OCI-M1 (cell line): ENCODE data around the gene SCRT2.
A peak's percentile ranks its signal among the peaks of the same experiment; 100 is the strongest.
"Not testable (repeated sequence)": the region's sequence is repeated elsewhere in the genome, so short reads cannot be mapped to it uniquely, and the experiment has no call there.

Source experiments
- DNase-seq: peaks from one replicate; lab custom pipeline; 2025; lab: John Stamatoyannopoulos, UW

The SCRT2 gene

DNA sequence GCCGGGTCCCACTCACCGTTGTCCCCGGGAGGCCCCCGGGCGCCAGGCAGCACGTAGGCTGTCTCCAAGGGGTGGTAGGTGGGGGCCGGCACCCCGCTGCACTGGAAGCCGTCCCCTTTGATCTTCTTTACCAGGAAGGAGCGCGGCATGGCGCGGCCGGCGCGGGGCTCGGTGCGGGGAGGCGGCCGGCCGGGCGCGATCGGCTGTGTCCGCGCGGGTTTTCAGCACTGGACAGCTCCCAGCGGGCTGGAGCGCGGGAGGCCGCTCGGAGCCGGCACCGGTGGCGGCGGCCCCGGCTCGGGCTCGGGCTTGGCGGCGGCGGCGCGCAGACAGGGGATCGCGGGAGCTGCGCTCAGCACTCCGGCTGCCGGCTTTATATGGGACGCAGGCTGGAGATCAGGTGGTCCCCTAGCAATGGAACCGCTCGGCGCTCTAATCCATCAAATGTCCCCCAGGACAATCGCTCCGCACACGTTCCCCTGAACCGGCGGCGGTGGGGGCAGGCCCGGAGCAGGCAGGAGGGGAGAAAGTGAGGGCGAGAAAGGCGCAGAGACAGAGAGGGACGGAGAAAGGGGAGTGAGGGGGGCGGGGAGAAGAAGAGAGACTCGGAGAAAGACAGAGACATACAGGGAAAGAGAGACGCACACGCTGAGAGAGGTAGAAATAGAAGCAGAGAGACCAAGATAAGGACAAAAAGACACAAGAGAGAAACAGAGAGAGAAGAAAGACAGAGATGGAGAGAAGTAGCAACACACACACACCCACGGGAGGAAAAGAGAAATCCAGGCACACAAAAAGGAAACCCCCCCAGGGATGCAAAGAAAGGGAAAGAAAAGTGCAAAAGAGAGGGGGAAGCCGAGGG is at the start of gene SCRT2:
TSS of gene SCRT2 (minus strand) at position 350 of the 862 bp plus-strand sequence. CDS start at position 149, 201 bp downstream.
- DNase-seq: peak; percentile 88

DNA sequence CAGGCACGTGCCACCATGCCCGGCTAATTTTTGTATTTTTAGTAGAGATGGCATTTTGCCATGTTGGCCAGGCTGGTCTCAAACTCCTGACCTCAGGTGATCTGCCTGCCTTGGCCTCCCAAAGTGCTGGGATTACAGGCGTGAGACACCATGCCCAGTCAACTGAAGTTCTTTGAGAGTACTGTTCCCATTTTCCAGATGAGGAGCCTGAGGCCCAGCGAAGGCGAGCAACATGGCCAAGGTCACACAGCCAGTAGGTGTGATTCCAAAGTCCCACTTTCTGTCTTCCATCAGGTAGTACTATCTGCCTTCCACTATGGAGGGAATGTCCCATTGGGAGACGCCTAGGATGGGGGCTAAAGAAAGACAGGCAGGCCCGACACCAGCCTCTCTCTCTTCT is 49.2 kb upstream of the SCRT2 start:
- DNase-seq: not testable (repeated sequence)

DNA sequence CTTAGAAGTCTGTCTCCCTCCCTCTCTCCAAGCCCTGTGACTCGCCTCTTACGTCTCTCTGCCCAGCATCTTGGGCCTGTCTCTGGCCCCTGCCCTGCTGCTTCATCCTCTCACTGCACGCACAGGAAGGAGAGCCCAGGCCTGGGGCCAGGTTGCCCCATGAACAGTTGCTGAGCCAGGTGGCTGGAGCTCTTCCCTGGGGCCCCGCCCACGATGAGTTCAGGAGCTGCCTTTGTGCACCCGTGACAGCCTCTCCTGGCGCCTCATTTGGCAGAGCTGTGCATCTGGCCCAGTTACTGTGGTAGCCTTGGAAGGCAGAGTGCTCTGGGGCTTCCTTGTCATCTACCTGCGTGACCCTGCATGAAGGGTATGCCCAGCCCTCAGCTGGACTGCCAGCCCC is 48.2 kb upstream of the SCRT2 start:
- no peak for DNase-seq

DNA sequence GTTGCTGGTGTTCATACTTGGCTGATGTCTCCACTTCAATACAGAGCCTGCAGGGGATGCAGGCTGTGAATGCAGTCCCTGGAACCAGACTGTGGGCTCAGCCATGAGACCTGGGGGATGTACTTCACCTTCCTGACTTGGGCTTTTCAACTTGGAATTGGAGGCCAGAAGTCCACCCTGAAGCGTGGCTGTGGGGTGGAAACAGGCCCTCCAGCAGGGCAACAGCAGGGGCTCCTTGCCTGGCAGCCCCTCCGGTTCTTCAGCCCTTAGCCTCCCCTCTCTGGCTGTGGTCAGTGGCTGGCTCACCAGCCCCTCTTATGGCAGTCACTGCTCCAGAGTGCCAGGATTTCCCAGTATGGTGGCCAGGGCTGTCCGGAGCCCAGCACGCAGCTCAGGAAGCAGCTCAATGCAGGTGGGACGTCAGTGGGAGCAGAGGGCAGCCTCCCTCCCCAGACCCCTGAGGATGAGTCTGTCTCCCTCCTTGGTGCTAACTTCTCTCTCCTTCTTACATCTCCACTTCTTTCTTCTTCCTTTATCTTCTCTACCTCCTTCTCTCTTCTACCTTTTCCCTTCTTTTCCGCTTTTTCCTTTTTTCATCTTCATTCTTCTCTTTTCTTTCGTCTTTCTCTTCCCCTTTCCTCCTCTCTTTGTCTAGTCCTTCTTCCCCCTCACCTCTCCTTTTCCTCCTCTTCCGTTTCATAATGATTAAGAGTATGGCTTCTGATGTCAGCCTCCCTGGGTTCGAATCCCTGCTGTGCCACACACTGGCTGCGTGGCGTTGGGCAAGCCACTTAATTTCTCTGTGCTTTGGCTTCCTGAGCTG is 47.4 kb upstream of the SCRT2 start:
- no peak for DNase-seq

DNA sequence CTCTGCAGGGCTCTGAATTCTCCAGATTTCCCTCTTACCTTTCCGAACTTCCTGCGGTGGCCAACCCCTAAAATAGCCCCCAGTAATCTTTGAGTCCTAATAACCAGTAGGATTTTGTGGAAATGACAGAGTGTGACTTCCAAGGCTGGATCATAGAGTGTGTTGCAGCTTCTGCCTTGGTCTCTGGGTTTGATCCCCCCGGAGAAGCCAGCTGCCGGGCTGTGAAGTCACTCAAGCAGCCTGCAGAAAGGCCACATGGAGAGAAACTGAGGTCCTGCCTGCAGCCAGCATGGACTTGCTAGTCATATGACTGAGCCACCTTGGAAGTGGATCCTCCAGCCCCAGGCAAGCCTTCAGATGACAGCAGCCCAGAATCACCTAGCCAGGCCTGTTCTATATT is 46.3 kb upstream of the SCRT2 start:
- DNase-seq: no peak

DNA sequence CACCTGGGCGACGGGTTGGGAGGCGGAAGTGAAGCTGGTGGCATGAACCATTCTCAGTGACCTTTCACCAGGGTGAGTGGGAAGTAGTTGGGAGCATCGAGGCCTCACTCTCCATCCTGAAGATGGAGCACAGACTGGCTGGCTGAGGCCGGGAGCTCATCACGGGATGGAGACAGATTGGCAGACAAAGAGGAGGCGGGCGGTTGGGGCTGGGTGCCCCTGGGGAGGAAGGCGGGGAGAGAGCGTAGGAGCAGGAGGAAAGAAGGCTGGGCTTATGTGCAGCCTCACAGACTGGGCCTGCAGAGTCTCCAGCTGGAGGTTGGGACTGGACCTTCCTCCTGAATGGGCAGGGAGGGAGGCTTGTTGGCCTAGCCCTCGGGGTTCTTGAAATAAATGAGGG is 44.2 kb upstream of the SCRT2 start:
- DNase-seq: no peak

DNA sequence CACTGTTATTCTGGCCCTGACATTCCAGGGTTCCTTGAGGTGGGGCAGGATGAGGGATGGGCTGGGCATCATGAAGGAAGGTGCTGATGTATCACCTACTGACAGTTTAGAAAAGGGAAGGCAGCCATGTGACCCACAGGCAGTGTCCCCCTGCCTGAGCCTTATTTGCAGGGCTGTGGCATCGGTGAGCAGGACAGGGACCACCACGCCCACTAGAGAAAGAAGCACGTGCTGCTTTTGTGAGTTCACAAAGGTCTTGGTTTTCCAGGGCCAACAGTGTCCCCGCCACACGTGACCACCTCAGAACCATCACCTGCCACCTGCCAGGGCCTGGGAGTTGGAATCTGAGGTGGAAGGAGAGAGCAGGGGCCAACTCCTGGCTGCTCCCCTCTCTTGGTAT is 43.5 kb upstream of the SCRT2 start:
- no peak for DNase-seq

DNA sequence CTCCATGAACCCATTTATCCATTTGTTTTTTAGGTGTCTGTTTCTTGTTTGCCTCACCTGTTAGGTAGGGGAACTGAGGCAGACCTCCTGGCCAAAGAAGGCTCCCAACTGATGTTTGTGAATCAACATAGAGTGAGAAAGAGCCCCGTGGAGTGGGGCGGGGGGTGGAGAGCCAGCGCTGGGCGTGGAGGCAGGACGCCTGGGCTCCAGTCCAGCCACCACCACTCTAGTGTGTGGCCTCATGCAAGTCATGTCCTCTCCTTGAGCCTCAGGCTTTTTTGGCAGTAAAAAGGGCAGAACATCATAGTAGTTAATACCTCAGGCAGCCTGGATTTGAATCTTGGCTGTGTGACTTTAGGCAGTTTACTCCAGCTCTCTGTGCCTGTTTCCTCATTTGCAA is 42.2 kb upstream of the SCRT2 start:
- DNase-seq: no peak

DNA sequence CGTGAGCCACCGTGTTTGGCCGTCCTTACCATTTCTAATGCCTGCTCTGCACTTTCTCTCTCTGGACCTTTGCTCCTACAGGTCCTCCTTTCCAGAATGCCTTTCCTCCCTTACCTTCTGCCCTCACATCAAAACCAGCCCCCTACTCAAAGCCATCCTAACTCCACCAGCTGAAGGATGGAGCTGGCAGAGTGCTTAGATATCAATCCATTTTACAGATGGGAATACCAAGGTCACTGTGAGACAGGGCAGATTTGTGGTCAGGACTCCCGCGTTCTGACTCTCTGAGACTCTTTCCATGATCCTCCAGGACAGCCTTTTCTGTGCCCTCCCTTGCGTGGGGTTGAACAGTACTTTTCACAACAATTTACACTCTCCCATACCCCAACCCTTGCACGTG is 41.7 kb upstream of the SCRT2 start:
- DNase-seq: no peak

DNA sequence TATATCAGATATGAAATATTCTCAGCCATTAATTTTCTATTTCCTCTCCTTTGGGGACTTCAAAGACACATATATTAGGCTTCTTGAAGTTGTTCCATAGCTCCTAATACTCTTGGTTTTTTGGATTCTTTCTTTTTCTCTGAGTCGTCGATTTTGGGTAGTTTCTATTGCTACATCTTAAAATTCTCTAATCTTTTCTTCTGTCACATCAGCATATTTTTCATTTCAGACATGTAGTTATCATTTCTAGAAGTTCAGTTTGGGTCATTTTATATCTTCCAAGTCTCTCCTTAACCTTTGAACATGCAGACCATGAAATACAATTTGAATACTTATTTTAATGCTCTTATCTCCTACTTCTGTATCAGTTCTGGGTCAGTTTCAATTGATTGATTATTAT is 38.9 kb upstream of the SCRT2 start:
- no peak for DNase-seq

DNA sequence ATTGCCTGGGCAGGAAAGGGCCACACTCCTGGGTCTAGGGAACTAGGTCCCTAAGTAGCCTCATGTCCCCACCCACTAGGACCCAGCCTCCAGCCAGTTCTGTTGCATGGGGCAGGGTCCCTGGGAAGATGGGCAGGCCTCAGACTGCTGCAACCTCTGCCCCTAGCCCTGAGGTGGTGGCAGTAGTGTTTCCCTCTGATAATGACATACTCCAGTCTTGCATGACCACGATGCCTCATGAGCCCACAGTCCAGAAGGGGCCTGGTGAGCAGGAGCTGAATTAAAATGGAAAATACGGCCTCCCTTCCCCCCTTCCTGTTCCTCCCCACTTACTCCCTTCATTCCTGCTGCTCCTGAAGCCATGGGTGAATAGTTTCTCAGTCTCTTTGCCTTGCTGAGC is 36.0 kb upstream of the SCRT2 start:
- DNase-seq: peak; percentile 15

DNA sequence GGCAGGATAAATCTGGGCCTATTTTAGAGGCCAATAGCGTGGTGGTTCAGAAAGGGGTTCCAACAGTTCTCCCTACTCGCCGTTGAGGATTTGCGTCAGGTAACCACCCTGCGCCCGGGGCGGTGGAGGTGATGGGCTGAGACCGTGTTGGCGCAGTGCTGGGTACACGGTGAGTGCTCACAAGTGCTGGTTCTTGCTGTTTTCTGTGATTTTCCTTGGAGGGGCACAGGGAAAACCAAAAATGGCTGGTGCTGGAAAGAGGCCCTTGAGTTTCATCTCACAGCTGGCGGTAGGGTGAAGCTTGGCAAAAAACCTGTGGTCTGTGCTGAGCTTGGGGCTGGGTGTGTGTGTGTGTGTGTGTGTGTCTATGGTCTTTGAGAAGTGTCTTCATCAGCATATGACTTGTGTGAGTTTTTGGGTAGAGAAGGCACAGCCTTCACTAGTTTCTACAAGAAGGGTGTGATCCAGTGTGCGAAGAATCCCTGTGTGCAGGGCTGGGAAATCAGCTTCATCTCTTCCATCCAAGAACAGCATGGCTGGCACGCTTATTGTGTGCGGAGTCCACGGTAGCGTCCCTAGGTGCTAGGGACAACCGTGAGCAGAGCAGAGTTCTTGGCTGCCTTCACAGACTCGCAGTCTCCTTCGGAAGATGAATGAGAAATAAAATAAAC is 35.3 kb upstream of the SCRT2 start:
- DNase-seq: no peak

DNA sequence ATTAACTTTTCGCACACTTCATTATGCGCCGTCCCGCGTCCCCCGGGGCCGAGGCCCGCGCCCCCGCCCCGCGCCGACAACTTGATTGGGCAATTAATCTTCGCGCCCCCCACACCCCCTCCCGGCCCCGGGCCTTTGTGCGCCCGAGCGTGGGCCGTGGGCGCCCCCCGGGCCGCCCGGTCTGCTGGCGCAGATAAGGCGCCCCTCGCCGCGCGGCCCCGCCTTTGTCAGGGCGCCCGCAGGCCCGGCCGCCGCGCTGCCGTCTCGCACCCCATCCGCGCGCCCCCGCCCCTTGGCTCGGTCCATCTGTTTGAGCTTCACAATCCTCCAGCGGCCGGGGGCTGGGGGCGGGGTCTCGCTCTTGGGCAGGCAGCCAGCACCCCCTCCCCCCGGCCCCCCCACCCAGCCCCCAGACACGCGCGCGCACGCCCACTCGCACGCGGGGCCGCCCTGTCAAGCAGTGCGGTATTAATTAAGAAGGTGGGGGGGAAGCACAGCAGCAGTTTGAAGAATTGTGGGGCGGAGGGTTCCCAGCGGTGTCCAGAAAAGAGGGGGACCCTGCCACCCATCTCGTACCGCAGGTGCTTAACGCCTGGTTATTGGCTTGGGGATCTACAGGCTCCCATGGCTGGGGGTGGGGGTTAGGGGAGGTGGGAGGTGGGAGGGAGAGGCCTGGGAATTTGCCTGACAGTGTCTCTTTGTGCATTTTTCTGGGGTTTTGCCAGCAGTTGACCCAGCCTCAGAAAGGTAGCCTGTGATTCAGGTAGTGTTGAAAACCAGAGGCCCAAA is 34.6 kb upstream of the SCRT2 start:
- peak; percentile 23 for DNase-seq

DNA sequence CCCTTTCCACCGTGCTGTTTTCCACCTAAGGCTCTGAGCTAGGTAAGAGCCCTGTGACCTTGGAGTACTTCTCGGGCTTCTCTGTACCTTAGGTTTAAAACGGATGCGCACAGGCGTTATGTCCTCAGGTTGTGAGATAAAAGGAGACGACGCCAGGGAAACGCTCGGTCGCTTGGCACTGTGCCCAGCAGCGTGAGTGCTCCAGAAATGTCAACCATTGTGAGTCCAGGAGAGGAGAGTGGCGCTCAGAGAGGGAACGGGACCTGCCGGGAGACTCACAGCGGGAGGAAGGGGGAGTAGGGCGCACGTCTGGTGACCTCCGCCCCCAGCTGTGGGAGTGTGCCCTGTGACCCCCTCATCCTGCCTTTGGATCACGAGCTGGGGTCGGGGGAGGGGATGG is 33.8 kb upstream of the SCRT2 start:
- DNase-seq: peak; percentile 77

DNA sequence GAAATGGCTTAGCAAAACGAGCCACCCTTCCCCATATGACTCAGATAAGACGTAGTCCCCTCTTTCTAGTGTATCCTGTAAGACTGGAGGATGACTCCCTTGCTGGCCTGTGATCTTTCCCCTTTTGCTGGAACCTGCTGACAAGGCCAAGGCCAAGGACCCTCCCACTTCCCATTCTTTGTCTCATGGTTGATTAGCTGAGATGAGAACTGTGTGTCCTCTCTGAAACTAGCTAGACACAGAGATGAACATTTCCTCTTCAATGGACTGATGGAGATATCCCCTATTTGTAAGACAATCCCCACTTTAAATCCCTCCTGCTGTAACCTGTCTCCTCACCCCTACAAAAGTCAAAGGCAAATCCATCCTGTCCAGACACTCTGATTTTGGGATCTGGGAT is 33.4 kb upstream of the SCRT2 start:
- peak; percentile 27 for DNase-seq

DNA sequence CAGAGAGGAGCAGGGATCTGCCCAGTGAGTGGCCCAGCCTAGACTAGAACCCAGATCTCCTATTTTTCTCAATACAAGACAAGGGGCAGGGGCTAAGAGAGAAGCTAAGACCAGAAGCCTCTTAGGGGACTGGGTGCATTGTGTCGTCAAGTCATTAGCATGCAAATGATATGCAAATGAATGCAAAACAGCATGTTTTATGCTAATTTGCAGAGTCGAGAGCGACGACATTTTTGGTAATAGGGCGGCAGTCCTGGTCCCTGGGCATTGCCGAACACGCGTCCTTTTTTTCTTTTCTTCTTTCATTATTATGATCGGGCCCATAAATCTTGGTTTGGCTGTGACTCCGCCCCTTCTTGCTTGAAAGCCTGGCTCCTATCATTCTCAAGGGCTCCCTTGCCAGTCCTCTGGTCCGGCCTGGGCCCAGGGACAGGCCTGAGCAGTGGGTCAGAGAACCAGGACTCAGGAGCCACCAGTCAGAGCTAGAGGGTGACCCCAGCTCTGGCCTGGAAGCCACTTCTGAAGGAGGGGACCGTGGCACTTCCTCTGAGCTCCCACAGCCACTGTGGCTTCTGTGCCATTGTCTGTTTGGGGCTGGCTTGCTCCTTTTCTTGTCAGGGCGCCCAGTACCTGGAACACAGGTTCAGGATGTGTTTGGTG is 32.0 kb upstream of the SCRT2 start:
- DNase-seq: no peak

DNA sequence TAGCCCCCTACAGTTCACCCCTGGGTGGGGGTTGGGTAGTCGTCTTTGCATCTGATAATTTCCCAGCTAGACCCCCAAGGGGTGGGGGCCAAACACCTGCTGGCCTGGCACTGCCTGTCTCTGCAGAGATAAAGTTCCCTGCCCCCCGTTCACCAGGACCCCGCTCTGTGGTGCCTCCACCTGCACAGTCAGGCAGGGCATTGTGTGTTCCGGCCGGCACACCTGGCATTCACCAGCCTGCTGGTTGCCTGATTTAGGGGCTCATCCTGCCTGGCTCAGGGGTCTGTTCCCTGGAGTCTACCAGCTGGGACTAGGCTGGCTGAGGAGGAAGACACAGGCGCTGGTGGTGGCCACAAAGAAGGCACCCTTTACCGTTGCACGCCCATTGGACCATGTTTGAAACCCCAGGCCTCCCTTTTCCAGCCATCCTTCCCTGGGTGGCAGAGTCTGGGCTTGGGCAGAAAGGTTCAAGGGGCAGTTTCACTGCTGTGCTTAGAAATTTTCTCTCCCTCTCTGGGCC is 30.8 kb upstream of the SCRT2 start:
- DNase-seq: no peak

DNA sequence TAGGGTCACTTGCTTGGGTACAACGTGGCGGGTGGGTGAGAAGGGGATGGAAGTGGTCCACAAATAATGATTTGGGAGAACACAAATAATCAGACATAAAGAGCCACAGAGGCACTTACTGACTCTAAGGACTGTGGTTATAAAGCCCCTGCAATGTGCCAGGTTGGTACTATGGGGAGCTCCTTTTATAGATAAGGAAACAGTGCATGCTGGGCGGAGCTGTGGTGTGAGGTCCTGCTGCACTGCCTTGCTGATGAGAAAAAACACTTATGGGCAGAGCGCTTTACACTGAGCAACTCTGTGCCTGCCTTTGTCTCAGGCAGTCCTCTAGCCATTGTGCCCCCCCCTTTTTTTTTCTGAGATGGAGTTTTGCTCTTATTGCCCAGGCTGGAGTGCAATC is 29.1 kb upstream of the SCRT2 start:
- no peak for DNase-seq

DNA sequence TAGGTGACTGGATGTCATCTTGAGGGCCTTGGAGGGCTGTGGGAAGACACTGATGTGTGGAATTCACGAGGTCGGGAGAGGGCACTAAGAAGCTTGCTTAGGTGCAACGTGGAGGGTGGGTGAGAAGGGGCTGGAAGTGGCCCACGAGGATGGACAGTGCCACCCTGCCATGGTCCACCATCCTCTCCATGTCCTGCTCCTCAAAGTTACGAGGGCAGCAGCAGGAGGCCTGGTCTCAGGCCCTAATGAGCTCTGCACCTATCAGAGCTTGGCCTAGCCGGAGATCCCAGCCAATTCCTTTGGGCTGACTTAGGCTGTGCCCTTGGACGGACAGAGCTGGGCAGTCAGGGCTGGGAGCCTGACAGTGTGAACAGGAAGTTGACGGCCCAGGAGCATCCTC is 27.8 kb upstream of the SCRT2 start:
- no peak for DNase-seq

DNA sequence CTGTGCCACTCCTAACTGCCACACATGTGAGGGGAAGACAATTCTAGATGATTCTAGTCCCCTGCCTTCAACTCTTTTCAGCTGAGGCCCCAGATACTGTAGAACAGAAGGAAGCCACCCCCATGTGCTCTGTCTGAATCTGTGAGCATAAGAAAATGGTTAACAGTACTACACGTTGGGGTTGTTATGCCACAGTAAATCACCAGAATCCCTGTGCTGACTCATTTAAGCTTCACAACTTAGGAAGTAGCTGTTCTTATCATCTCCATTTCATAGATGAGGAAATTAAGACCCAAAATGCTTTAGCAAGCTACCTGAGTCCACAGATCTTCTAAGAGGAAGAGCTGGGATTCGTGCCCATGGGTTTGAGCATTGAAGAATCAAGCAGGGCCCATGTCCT is 27.4 kb upstream of the SCRT2 start:
- DNase-seq: peak; percentile 49
